ENCODE results near the gene ATN1.
"Not testable (repeated sequence)": the region's sequence is repeated elsewhere in the genome, so short reads cannot be mapped to it uniquely, and the experiment has no call there.

The ATN1 gene

GRCh38 chr12:6905414-6906040, 22.2 kb upstream of the ATN1 start:
- DNase-seq (ENCODE audit: low read depth) = no peak

- DNase-seq (ENCODE audit: low read depth) = not testable (repeated sequence)
Observed at GRCh38 chr12:6908141-6908540, 19.6 kb upstream of the ATN1 start.

- no peak for DNase-seq (ENCODE audit: low read depth)
Observed at GRCh38 chr12:6909421-6910145, 18.2 kb upstream of the ATN1 start.

- no peak for DNase-seq (ENCODE audit: low read depth)
Observed at GRCh38 chr12:6912164-6912935, 15.4 kb upstream of the ATN1 start.

GRCh38 chr12:6914246-6914946, 13.4 kb upstream of the ATN1 start, which contains the start of gene ENO2:
ENO2 (plus strand) TSS chr12:6914580; CDS start chr12:6915833, 1,253 bp downstream.
- DNase-seq (ENCODE audit: low read depth) = no peak

DNA sequence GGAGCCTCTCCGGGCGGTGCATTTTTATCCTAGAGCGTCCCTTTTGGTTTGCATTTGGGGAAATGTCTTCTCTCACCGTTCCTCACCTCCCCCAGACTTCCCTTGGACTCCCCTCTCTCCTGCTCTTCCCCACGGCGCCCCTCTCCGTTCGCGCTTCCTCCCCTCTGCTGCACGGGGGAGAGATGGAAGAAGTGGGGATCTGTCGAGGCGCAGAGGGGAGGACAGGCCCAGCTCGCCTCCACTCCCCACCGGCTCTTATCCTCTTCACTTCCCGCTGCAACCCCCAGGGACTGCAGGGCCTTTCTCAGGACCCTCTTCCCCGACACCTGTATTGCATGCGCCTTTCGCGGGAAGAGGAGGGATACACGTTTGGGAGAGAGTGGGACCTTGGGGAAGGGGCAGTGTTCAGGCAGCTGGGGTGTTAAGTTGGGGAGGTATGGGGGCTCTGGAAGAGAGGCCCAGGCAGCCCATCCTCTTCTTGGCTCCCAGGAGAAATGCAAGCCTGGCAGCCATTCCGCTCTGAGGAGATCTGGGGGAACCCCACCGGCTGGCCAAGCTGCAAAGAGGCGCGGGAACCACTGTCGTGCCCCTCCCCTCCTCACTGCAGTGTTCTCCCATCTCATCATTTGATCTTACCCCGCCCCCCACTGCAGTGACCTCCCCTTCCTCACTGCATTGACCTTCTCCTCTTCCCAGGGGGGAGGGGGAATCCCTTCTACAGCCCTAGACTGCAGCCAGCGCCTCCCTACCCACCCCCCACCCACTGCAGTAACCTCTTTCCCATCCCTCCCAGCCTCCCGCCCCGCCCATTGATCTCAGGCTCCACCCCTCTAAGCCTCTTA, 12.6 kb upstream of the ATN1 start:
- no peak for DNase-seq (ENCODE audit: low read depth)

DNA sequence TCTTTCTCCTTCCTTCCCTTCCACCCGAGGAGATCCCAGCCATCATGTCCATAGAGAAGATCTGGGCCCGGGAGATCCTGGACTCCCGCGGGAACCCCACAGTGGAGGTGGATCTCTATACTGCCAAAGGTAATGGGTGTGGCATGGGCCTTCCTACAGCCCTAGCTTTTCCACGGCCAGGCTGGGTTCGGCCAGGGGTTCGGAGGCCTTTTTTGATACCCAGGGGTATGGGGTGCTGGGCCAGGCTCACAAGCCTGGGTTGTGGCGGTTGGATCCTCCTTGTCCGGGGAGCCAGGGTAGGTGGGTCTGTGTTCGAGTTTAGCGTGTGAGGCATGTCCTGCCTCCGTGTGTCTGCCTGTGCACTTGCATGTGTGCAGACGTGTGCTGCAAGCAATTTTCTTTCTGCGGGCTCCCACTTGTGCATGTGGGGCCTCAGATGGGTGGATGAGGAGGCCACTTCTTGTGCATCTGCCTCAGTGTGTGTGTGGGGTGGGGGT, 11.9 kb upstream of the ATN1 start:
- no peak for DNase-seq (ENCODE audit: low read depth)

DNA sequence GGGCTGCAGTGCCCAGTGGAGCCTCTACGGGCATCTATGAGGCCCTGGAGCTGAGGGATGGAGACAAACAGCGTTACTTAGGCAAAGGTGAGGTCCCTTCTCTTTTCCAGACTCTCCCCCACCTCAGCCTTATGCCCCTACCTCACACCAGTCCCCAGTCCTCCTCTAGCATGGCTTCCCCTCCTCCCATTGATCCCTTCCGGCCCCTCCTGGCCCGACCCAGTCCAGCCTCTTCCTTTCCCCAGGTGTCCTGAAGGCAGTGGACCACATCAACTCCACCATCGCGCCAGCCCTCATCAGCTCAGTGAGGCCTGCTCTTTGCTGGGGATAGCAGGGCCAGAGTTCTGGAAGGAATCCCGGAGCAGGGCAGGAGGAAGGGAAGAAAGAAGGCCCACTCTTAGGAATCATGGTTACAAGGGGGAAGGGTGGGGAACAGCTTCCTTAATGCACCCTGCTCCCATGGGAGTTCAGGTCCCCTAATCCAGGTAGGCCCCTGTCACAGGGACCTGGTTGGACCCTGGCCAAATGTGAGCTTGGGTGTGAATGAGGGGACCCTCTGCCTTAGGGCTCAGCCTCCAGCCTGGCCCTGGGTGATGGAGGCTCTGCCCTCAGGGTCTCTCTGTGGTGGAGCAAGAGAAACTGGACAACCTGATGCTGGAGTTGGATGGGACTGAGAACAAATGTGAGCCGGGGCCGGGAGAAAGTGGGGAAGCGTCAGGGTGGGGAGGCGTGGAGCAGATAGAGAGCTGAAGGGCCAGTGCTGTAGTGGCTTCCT, 11.1 kb upstream of the ATN1 start:
- DNase-seq (ENCODE audit: low read depth) = no peak

- no peak for DNase-seq (ENCODE audit: low read depth)
Observed at GRCh38 chr12:6917491-6918231, 10.1 kb upstream of the ATN1 start.

GRCh38 chr12:6919588-6919987, 8.2 kb upstream of the ATN1 start:
- DNase-seq (ENCODE audit: low read depth) = no peak

DNA sequence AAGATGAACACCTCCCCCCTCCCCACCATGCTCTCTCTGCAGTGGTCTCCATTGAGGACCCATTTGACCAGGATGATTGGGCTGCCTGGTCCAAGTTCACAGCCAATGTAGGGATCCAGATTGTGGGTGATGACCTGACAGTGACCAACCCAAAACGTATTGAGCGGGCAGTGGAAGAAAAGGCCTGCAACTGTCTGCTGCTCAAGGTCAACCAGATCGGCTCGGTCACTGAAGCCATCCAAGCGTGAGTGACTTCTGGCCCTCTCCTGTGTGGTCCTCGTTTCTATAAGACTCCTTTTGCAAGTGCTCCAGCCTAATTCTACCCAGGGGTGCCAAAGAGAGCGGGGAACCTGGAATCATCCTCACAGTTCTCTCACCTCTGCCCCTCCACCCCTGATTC, 6.2 kb upstream of the ATN1 start:
- no peak for DNase-seq (ENCODE audit: low read depth)

GRCh38 chr12:6921996-6922946, 5.5 kb upstream of the ATN1 start:
- DNase-seq (ENCODE audit: low read depth) = no peak

DNA sequence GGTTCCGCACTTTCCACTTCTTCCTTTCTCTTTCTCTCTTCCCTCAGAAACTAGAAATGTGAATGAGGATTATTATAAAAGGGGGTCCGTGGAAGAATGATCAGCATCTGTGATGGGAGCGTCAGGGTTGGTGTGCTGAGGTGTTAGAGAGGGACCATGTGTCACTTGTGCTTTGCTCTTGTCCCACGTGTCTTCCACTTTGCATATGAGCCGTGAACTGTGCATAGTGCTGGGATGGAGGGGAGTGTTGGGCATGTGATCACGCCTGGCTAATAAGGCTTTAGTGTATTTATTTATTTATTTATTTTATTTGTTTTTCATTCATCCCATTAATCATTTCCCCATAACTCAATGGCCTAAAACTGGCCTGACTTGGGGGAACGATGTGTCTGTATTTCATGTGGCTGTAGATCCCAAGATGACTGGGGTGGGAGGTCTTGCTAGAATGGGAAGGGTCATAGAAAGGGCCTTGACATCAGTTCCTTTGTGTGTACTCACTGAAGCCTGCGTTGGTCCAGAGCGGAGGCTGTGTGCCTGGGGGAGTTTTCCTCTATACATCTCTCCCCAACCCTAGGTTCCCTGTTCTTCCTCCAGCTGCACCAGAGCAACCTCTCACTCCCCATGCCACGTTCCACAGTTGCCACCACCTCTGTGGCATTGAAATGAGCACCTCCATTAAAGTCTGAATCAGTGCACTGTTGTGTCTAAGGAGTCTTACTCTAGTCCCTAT, 4.6 kb upstream of the ATN1 start:
- DNase-seq (ENCODE audit: low read depth) = no peak

GRCh38 chr12:6923851-6924250, 3.9 kb upstream of the ATN1 start:
- no peak for DNase-seq (ENCODE audit: low read depth)

DNA sequence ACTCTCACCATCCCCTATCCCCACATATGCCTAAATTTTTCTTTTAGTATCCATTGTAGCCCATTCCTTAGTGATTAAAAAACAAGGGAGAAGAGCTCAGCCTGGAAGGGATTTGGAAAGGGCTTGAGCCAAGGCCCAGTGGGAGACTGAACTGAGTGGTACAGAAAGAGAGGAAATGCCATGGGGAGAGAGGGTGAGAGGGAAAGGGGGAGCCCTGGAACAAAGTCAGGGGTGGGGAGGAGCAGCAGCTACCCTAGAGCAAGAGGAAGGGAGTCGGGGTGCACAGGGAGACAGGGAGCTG, 2.6 kb upstream of the ATN1 start:
- no peak for DNase-seq (ENCODE audit: low read depth)

- peak; percentile 80 for DNase-seq (ENCODE audit: low read depth)
Observed at GRCh38 chr12:6925540-6926279, 2.0 kb upstream of the ATN1 start.

GRCh38 chr12:6928022-6928702, 403 bp downstream of the ATN1 start:
- no peak for DNase-seq (ENCODE audit: low read depth)
